Liver (tissue), 9 donors: ENCODE measurements around the gene ATXN10. TPM values are rescaled to one million over a fixed set of nuclear protein-coding genes. Genes with fewer than 3 reads are reported as not detected.

Source experiments
- DNase-seq: peaks from one replicate; pipeline ENCODE4 v3.0.0-alpha.2; 2017; ENCODE audit warnings: low spot score
- H3K27ac ChIP-seq, 2 donors: one replicate each; pipeline ENCODE4 v1.7.0; 2013; ENCODE audit warnings: inconsistent platforms in 2 of 2, low read length in 2 of 2, control low read depth in 1 of 2, low read depth in 1 of 2, mild to moderate bottlenecking in 1 of 2
- H3K27me3 ChIP-seq, 4 donors: one replicate each; pipeline versions ENCODE4 v1.6.1 to v1.7.0; 2013; ENCODE audit warnings: low read length in 3 of 4, inconsistent platforms in 1 of 4, mild to moderate bottlenecking in 1 of 4, moderate library complexity in 1 of 4; ENCODE audit not compliant: control insufficient read depth in 4 of 4, insufficient read depth in 4 of 4
- H3K36me3 ChIP-seq, 4 donors: one replicate each; pipeline versions ENCODE4 v1.6.1 to v1.7.0; 2013; ENCODE audit warnings: low read length in 3 of 4, mild to moderate bottlenecking in 3 of 4, low read depth in 1 of 4, moderate library complexity in 1 of 4; ENCODE audit not compliant: control insufficient read depth in 4 of 4, insufficient read depth in 3 of 4
- H3K4me1 ChIP-seq, 4 donors: one replicate each; pipeline versions ENCODE4 v1.6.1 to v1.7.0; 2013; ENCODE audit warnings: low read length in 3 of 4, mild to moderate bottlenecking in 3 of 4, moderate library complexity in 1 of 4; ENCODE audit not compliant: control insufficient read depth in 4 of 4, insufficient read depth in 4 of 4
- H3K4me3 ChIP-seq, 3 donors: one replicate each; pipeline versions ENCODE4 v1.6.1 to v1.7.0; 2013; ENCODE audit warnings: low read length in 3 of 3, control low read depth in 1 of 3, low read depth in 1 of 3, mild to moderate bottlenecking in 1 of 3
- H3K9ac ChIP-seq, 2 donors: one replicate each; pipeline ENCODE4 v1.7.0; 2013; ENCODE audit warnings: low read length in 2 of 2, mild to moderate bottlenecking in 2 of 2, moderate library complexity in 2 of 2, control low read depth in 1 of 2, low read depth in 1 of 2
- H3K9me3 ChIP-seq, 4 donors: one replicate each; pipeline versions ENCODE4 v1.6.1 to v1.7.0; 2013; ENCODE audit warnings: low read length in 3 of 4; ENCODE audit not compliant: control insufficient read depth in 4 of 4
- EGR1 ChIP-seq, 2 donors: IDR thresholded peaks; 2 replicates each; pipeline ENCODE4 v1.6.1; 2016 to 2018; ENCODE audit warnings: antibody characterized with exemption in 2 of 2, low read depth in 2 of 2
- FOXA1 ChIP-seq: IDR thresholded peaks from 2 replicates; pipeline ENCODE4 v1.6.1; 2016; ENCODE audit warnings: antibody characterized with exemption
- FOXA2 ChIP-seq: IDR thresholded peaks from 2 replicates; pipeline ENCODE4 v1.6.1; 2016; ENCODE audit warnings: antibody characterized with exemption
- GABPA ChIP-seq, 2 donors: IDR thresholded peaks in 1 of 2; conservative IDR thresholded peaks in 1 of 2; 2 replicates each; pipeline ENCODE4 v1.6.1; 2016; ENCODE audit warnings: antibody characterized with exemption in 2 of 2, mild to moderate bottlenecking in 1 of 2, moderate library complexity in 1 of 2
- HNF4A ChIP-seq, 2 donors: conservative IDR thresholded peaks; 2 replicates each; pipeline ENCODE4 v1.6.1; 2016; ENCODE audit warnings: antibody characterized with exemption in 2 of 2, mild to moderate bottlenecking in 2 of 2
- HNF4G ChIP-seq: IDR thresholded peaks from 2 replicates; pipeline ENCODE4 v1.6.1; 2016; ENCODE audit warnings: antibody characterized with exemption
- JUND ChIP-seq, 2 donors: IDR thresholded peaks; 2 replicates each; pipeline ENCODE4 v1.6.1; 2016; ENCODE audit warnings: antibody characterized with exemption in 2 of 2
- NR2F2 ChIP-seq: IDR thresholded peaks from 2 replicates; pipeline ENCODE4 v1.6.1; 2016; ENCODE audit warnings: antibody characterized with exemption
- RAD21 ChIP-seq, 2 donors: IDR thresholded peaks; 2 replicates each; pipeline ENCODE4 v1.6.1; 2016; ENCODE audit warnings: antibody characterized with exemption in 2 of 2, mild to moderate bottlenecking in 2 of 2
- RXRA ChIP-seq, 2 donors: IDR thresholded peaks; 2 replicates each; pipeline ENCODE4 v1.6.1; 2017 to 2018; ENCODE audit warnings: antibody characterized with exemption in 2 of 2, mild to moderate bottlenecking in 1 of 2
- SP1 ChIP-seq: IDR thresholded peaks from 2 replicates; pipeline ENCODE4 v1.6.1; 2018; ENCODE audit warnings: antibody characterized with exemption, mild to moderate bottlenecking
- TAF1 ChIP-seq: conservative IDR thresholded peaks from 2 replicates; pipeline ENCODE4 v1.6.1; 2016; ENCODE audit warnings: antibody characterized with exemption, mild to moderate bottlenecking
- YY1 ChIP-seq: IDR thresholded peaks from 2 replicates; pipeline ENCODE4 v1.6.1; 2016; ENCODE audit warnings: antibody characterized with exemption, mild to moderate bottlenecking
- WGBS: extraction: QIAGEN DNeasy Blood & Tissue Kit; methylation state at CpG from one replicate; pipeline ENCODE4 v1.1.7; 2013; 5-methylcytosine and 5-hydroxymethylcytosine counted together
- polyA plus RNA-seq, 2 donors: library from polyadenylated mRNA; stranded (reverse) in 1 of 2; unstranded in 1 of 2; fragments of 200-250 nt in 1 of 2; fragments of >200 nt in 1 of 2; fragmentation: Nextera tagmentation in 1 of 2; extraction: Ambion mirVana in 1 of 2; gene quantifications; one replicate each; pipeline versions ENCODE4 v1.2.1 to v1.2.3, GENCODE V29; 2013 to 2015
- total RNA-seq, 2 donors: library from RNA; depleted of rRNA; stranded (reverse); fragments of >200 nt; gene quantifications; one replicate each; pipeline ENCODE4 v1.2.3, GENCODE V29; 2014
- TF ChIP-seq, protein P1 (sequence below): IDR thresholded peaks from 2 replicates; pipeline ENCODE4 v1.6.1; 2016; ENCODE audit warnings: antibody characterized with exemption
- TF ChIP-seq, protein P2 (sequence below): IDR thresholded peaks from 2 replicates; pipeline ENCODE4 v1.6.1; 2016; ENCODE audit warnings: antibody characterized with exemption, mild to moderate bottlenecking
- TF ChIP-seq, protein P3 (sequence below): fragments of 150-350 bp; IDR thresholded peaks from 2 replicates; pipeline ENCODE4 v1.5.1; 2017; ENCODE audit warnings: improper control_type of control experiment, low read depth, low read length; ENCODE audit not compliant: missing input control
- TF ChIP-seq, protein P4 (sequence below): IDR thresholded peaks from 2 replicates; pipeline ENCODE4 v1.6.1; 2016; ENCODE audit warnings: antibody characterized with exemption
- TF ChIP-seq, protein P5 (sequence below): IDR thresholded peaks from 2 replicates; pipeline ENCODE4 v1.6.1; 2016; ENCODE audit warnings: antibody characterized with exemption
- donor health status: healthy.
- donor health status: healthy.
- donor health status: healthy.
- donor health status: healthy.
- donor health status: healthy.

Gene ATXN10
- total and polyA plus RNA-seq, 4 donors = 34.9 to 100 (median 69.7) TPM

DNA sequence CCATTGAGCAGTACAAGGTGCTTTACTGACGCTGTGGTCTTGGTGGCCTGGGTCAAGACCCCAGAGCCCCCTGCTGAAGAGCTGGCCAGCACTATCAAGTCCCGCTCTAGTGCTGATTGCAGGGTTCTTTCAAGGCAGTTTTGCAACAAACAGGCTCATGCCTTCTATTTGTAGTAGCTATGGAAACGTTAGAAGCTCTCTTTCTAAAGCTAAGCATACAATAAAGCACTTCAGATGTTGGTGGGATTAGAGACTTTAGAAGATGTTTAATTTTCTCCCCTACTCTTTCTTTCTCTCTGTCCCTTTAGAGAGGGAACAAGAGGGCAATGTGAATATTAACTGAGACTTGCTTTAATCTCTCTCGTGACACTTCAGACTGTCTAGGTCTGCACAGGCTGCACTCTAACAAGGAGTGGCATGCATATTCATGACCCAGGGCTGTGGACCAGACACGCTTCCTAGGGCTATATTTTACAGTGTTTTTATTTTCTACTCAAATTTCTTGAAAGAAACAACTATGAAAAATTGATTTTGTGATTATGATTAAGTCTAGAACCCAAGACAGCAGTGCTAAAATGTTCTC, 166.8 kb downstream of the ATXN10 start:
- no peak for DNase-seq
- Histone ChIP-seq H3K27ac (no peak overlapping the region), H3K9me3 (no peaks in the 10 kb centered on the region), H3K4me3 (no peak overlapping the region), H3K36me3 (peaks cover 4 to 15% (median 9%) of the 10 kb centered on the region in 4 donors), H3K4me1 (no peaks in the 10 kb centered on the region), H3K27me3 (no peaks in the 10 kb centered on the region), H3K9ac (no peak overlapping the region)
- TF ChIP-seq FOXA2 = no peak
- TF ChIP-seq HNF4A (conservative IDR thresholded peaks at IDR 0.05) = no peak
- TF ChIP-seq, protein P1, sequence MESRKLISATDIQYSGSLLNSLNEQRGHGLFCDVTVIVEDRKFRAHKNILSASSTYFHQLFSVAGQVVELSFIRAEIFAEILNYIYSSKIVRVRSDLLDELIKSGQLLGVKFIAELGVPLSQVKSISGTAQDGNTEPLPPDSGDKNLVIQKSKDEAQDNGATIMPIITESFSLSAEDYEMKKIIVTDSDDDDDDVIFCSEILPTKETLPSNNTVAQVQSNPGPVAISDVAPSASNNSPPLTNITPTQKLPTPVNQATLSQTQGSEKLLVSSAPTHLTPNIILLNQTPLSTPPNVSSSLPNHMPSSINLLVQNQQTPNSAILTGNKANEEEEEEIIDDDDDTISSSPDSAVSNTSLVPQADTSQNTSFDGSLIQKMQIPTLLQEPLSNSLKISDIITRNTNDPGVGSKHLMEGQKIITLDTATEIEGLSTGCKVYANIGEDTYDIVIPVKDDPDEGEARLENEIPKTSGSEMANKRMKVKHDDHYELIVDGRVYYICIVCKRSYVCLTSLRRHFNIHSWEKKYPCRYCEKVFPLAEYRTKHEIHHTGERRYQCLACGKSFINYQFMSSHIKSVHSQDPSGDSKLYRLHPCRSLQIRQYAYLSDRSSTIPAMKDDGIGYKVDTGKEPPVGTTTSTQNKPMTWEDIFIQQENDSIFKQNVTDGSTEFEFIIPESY = no peak
- TF ChIP-seq FOXA1 = no peak
- TF ChIP-seq NR2F2 = no peak
- no peak for TF ChIP-seq TAF1
- TF ChIP-seq EGR1 (IDR thresholded peaks at IDR 0.05; ENCODE audit: low read depth in 2 of 2) = no peak
- TF ChIP-seq GABPA (IDR thresholded peaks at IDR 0.05 in 1 of 2, conservative IDR thresholded peaks at IDR 0.05 in 1 of 2) = no peak
- TF ChIP-seq, protein P2, sequence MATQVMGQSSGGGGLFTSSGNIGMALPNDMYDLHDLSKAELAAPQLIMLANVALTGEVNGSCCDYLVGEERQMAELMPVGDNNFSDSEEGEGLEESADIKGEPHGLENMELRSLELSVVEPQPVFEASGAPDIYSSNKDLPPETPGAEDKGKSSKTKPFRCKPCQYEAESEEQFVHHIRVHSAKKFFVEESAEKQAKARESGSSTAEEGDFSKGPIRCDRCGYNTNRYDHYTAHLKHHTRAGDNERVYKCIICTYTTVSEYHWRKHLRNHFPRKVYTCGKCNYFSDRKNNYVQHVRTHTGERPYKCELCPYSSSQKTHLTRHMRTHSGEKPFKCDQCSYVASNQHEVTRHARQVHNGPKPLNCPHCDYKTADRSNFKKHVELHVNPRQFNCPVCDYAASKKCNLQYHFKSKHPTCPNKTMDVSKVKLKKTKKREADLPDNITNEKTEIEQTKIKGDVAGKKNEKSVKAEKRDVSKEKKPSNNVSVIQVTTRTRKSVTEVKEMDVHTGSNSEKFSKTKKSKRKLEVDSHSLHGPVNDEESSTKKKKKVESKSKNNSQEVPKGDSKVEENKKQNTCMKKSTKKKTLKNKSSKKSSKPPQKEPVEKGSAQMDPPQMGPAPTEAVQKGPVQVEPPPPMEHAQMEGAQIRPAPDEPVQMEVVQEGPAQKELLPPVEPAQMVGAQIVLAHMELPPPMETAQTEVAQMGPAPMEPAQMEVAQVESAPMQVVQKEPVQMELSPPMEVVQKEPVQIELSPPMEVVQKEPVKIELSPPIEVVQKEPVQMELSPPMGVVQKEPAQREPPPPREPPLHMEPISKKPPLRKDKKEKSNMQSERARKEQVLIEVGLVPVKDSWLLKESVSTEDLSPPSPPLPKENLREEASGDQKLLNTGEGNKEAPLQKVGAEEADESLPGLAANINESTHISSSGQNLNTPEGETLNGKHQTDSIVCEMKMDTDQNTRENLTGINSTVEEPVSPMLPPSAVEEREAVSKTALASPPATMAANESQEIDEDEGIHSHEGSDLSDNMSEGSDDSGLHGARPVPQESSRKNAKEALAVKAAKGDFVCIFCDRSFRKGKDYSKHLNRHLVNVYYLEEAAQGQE = no peak
- TF ChIP-seq, protein P3, sequence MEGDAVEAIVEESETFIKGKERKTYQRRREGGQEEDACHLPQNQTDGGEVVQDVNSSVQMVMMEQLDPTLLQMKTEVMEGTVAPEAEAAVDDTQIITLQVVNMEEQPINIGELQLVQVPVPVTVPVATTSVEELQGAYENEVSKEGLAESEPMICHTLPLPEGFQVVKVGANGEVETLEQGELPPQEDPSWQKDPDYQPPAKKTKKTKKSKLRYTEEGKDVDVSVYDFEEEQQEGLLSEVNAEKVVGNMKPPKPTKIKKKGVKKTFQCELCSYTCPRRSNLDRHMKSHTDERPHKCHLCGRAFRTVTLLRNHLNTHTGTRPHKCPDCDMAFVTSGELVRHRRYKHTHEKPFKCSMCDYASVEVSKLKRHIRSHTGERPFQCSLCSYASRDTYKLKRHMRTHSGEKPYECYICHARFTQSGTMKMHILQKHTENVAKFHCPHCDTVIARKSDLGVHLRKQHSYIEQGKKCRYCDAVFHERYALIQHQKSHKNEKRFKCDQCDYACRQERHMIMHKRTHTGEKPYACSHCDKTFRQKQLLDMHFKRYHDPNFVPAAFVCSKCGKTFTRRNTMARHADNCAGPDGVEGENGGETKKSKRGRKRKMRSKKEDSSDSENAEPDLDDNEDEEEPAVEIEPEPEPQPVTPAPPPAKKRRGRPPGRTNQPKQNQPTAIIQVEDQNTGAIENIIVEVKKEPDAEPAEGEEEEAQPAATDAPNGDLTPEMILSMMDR = no peak
- no peak for TF ChIP-seq JUND (IDR thresholded peaks at IDR 0.05)
- no peak for TF ChIP-seq SP1
- TF ChIP-seq, protein P4, sequence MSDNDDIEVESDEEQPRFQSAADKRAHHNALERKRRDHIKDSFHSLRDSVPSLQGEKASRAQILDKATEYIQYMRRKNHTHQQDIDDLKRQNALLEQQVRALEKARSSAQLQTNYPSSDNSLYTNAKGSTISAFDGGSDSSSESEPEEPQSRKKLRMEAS = no peak
- TF ChIP-seq RAD21 (IDR thresholded peaks at IDR 0.05) = no peak
- no peak for TF ChIP-seq RXRA (IDR thresholded peaks at IDR 0.05)
- TF ChIP-seq, protein P5, sequence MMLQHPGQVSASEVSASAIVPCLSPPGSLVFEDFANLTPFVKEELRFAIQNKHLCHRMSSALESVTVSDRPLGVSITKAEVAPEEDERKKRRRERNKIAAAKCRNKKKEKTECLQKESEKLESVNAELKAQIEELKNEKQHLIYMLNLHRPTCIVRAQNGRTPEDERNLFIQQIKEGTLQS = no peak
- TF ChIP-seq YY1 = no peak
- TF ChIP-seq HNF4G = no peak
- 94% methylated on average over 5 of the region's 5 CpGs for WGBS
